Kidney epithelial cell (primary cell): ENCODE data around the gene CNOT10. TPM values are rescaled to one million over a fixed set of nuclear protein-coding genes. Genes with fewer than 3 reads are reported as not detected.
"Not testable (repeated sequence)": the region's sequence is repeated elsewhere in the genome, so short reads cannot be mapped to it uniquely, and the experiment has no call there.

ENCODE experiments used
- DNase-seq: peaks from one replicate; pipeline ENCODE4 v3.0.0-alpha.2; 2010; ENCODE audit warnings: low read depth
- H3K27me3 ChIP-seq: 2 replicates; pipeline ENCODE4 v1.6.0; 2011; ENCODE audit warnings: low read length; ENCODE audit not compliant: control insufficient read depth, insufficient read depth
- H3K36me3 ChIP-seq: 2 replicates; pipeline ENCODE4 v1.5.1; 2011; ENCODE audit warnings: low read length; ENCODE audit not compliant: control insufficient read depth, insufficient read depth
- H3K4me3 ChIP-seq: 2 replicates; pipeline ENCODE4 v1.5.1; 2011; ENCODE audit warnings: low read depth, mild to moderate bottlenecking, control low read depth, low read length
- total RNA-seq: library from RNA; depleted of rRNA; stranded (reverse); fragments of >200 nt; gene quantifications from 2 replicates; pipeline ENCODE4 v1.2.3, GENCODE V29; 2015
- TF ChIP-seq, protein P1 (sequence below): IDR thresholded peaks from 2 replicates; pipeline ENCODE4 v1.5.1; 2011; ENCODE audit warnings: mild to moderate bottlenecking, moderate library complexity, low read length, control low read depth, inconsistent platforms; ENCODE audit not compliant: insufficient read depth, poor library complexity, severe bottlenecking

Gene CNOT10
- total RNA-seq, 1 donor from 2014 or later: 24.6 TPM

DNA sequence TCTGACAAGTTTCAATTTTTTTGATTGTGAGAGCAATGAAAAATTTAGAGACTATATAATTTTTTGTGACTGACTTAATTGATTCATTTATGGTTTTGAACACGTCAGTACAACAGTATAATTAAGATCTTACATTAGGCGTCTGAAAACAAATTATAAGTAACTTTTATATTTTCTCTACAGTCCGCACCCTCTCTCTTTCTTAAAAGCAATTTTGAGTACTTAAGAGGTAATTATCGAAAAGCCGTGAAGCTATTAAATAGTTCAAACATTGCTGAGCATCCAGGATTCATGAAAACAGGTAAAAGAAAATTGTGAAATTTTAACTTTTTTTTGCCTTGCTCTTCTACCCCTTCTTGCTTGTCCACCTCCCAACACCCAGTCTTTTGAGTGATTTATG is 34.9 kb downstream of the CNOT10 start:
- no peak overlapping the region for H3K4me3 ChIP-seq
- peaks cover 1% of the 10 kb centered on the region for H3K36me3 ChIP-seq
- no peak for DNase-seq
- H3K27me3 ChIP-seq: no peaks in the 10 kb centered on the region
- TF ChIP-seq, protein P1, sequence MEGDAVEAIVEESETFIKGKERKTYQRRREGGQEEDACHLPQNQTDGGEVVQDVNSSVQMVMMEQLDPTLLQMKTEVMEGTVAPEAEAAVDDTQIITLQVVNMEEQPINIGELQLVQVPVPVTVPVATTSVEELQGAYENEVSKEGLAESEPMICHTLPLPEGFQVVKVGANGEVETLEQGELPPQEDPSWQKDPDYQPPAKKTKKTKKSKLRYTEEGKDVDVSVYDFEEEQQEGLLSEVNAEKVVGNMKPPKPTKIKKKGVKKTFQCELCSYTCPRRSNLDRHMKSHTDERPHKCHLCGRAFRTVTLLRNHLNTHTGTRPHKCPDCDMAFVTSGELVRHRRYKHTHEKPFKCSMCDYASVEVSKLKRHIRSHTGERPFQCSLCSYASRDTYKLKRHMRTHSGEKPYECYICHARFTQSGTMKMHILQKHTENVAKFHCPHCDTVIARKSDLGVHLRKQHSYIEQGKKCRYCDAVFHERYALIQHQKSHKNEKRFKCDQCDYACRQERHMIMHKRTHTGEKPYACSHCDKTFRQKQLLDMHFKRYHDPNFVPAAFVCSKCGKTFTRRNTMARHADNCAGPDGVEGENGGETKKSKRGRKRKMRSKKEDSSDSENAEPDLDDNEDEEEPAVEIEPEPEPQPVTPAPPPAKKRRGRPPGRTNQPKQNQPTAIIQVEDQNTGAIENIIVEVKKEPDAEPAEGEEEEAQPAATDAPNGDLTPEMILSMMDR: no peak

DNA sequence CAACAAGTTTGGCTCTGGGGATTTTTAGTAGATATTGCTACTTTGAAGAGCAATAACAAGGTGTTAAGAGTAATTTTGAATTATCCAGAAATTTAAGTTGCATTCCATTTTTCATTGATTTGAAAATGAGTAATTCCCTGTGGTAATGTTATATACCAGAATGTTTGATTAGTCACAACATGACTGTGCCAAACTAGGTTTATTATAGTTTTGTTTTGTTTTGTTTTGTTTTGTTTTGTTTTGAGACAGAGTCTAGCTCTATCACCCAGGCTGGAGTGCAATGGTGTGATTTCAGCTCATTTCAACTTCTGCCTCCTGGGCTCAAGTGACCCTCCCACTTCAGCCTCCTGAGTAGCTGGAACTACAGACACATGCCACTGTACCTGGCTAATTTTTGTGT is 40.7 kb downstream of the CNOT10 start:
- H3K36me3 ChIP-seq: no peaks in the 10 kb centered on the region
- no peak for DNase-seq

DNA sequence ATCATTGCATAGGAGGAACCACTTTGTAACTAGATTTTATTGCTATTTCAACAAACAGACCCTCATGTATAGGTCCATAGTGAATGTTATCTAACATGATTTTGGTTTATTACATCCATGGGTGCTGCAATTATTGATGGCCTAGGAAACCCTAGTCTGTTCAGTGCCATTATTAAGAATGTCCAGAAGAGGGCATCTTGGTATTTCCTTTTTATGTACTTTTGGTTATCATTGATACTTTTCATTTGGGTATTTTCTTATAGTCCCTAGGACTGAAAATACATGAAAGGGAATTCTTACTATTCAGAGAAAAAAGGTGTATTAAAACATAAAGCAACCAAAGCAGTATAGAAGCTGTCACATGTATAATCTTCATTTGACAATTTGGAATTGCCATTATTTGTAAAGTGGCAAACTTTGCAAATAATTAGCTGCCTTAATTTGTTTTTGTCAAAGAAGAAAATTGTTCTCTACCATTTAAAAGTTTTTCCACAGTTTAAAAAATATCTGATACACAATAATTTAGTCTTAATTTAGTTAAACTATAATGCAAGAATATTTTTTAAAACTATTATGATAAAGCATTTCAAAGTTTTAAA is 48.7 kb downstream of the CNOT10 start:
- Histone ChIP-seq H3K4me3 (no peak overlapping the region), H3K27me3 (no peaks in the 10 kb centered on the region), H3K36me3 (no peaks in the 10 kb centered on the region)
- DNase-seq: peak; percentile 5
- TF ChIP-seq, protein P1: peak; percentile 62

More for the DNA sequence above, 40.7 kb downstream of the CNOT10 start:
- no peak overlapping the region for H3K4me3 ChIP-seq
- no peaks in the 10 kb centered on the region for H3K27me3 ChIP-seq
- TF ChIP-seq, protein P1: no peak

GRCh38 chr3:32734756-32735155 is 49.8 kb downstream of the CNOT10 start:
- no peaks in the 10 kb centered on the region for H3K36me3 ChIP-seq
- H3K4me3 ChIP-seq: no peak overlapping the region

DNA sequence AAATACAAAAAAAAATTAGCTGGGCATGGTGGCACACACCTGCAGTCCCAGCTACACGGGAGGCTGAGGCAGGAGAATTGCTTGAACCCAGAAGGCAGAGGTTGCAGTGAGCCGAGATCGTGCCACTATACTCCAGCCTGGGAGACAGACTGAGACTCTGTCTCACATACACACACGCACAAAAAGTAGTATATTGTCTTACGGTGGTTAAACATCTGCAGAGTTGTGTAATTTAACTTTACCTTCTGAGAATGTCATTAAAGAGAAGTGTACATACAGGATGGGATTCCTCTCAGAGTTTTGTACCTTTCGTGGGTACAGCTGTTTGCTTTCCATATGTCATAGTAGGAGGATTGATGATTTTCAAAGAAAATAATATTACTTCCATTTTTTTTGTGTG is 58.5 kb downstream of the CNOT10 start:
- not testable (repeated sequence) for H3K27me3 ChIP-seq, DNase-seq, H3K4me3 ChIP-seq, H3K36me3 ChIP-seq

More at GRCh38 chr3:32734756-32735155, 49.8 kb downstream of the CNOT10 start:
- H3K27me3 ChIP-seq: no peaks in the 10 kb centered on the region
- TF ChIP-seq, protein P1: no peak
- DNase-seq: no peak

GRCh38 chr3:32743934-32744333 is 58.9 kb downstream of the CNOT10 start:
- Histone ChIP-seq H3K4me3 (no peak overlapping the region), H3K27me3 (no peaks in the 10 kb centered on the region), H3K36me3 (no peaks in the 10 kb centered on the region)
- TF ChIP-seq, protein P1: no peak
- DNase-seq: no peak
